Measurements from ENCODE around the gene NPC1. TPM values are rescaled to one million over a fixed set of nuclear protein-coding genes. Genes with fewer than 3 reads are reported as not detected.

NPC1 gene
- total RNA-seq, 2 donors from 2014 or later: 29.9 to 32.3 TPM

GRCh38 chr18:23499291-23499781 is 87.0 kb downstream of the NPC1 start:
- Histone ChIP-seq H3K4me3 (no peak overlapping the region), H3K27ac (no peak overlapping the region)
- intact Hi-C loops (cut with DNase I): no loop called here

GRCh38 chr18:23498877-23499276 is 87.4 kb downstream of the NPC1 start:
- H3K36me3 ChIP-seq: no peaks in the 10 kb centered on the region
- peak; percentile 70 for DNase-seq
- no peaks in the 10 kb centered on the region for H3K27me3 ChIP-seq
- TF ChIP-seq CTCF (IDR thresholded peaks at IDR 0.05): peak; percentile 76
- no peak overlapping the region for H3K4me3 ChIP-seq
- intact Hi-C loops (cut with DNase I): no loop called here
- no peaks in the 10 kb centered on the region for H3K4me1 ChIP-seq
- no peak overlapping the region for H3K9ac ChIP-seq (ENCODE audit: low read depth in 2 of 2, low read length in 2 of 2)
- no peak overlapping the region for H3K27ac ChIP-seq
- H3K9me3 ChIP-seq: no peaks in the 10 kb centered on the region

More at GRCh38 chr18:23499291-23499781, 87.0 kb downstream of the NPC1 start:
- DNase-seq: no peak
- TF ChIP-seq CTCF (IDR thresholded peaks at IDR 0.05): no peak
- H3K9ac ChIP-seq (ENCODE audit: low read depth in 2 of 2, low read length in 2 of 2): no peak overlapping the region
- H3K4me1 ChIP-seq: no peaks in the 10 kb centered on the region
- H3K27me3 ChIP-seq: no peaks in the 10 kb centered on the region
- no peaks in the 10 kb centered on the region for H3K36me3 ChIP-seq
- no peaks in the 10 kb centered on the region for H3K9me3 ChIP-seq

GRCh38 chr18:23498117-23498516 is 88.2 kb downstream of the NPC1 start:
- no peak overlapping the region for H3K27ac ChIP-seq

GRCh38 chr18:23495723-23496440 is 90.4 kb downstream of the NPC1 start:
- peak; percentile 54 for DNase-seq
- Histone ChIP-seq H3K4me3 (no peak overlapping the region), H3K4me1 (no peaks in the 10 kb centered on the region), H3K9me3 (no peaks in the 10 kb centered on the region), H3K36me3 (no peaks in the 10 kb centered on the region), H3K27ac (peak overlapping the region; percentile 27), H3K27me3 (no peaks in the 10 kb centered on the region), H3K9ac (ENCODE audit: low read depth in 2 of 2, low read length in 2 of 2) (no peak overlapping the region)
- no peak for TF ChIP-seq CTCF (IDR thresholded peaks at IDR 0.05)
- intact Hi-C loops (cut with DNase I): no loop called here

More at GRCh38 chr18:23498117-23498516, 88.2 kb downstream of the NPC1 start:
- Histone ChIP-seq H3K4me3 (no peak overlapping the region), H3K4me1 (no peaks in the 10 kb centered on the region), H3K36me3 (no peaks in the 10 kb centered on the region), H3K9ac (ENCODE audit: low read depth in 2 of 2, low read length in 2 of 2) (no peak overlapping the region), H3K27me3 (no peaks in the 10 kb centered on the region), H3K9me3 (no peaks in the 10 kb centered on the region)
- TF ChIP-seq CTCF (IDR thresholded peaks at IDR 0.05): no peak
- intact Hi-C loops (cut with DNase I): no loop called here
- DNase-seq: no peak

GRCh38 chr18:23494992-23495391 is 91.3 kb downstream of the NPC1 start:
- DNase-seq: peak; percentile 29
- Histone ChIP-seq H3K27me3 (no peaks in the 10 kb centered on the region), H3K36me3 (no peaks in the 10 kb centered on the region), H3K27ac (no peak overlapping the region), H3K4me1 (no peaks in the 10 kb centered on the region), H3K4me3 (no peak overlapping the region), H3K9ac (ENCODE audit: low read depth in 2 of 2, low read length in 2 of 2) (no peak overlapping the region), H3K9me3 (no peaks in the 10 kb centered on the region)
- TF ChIP-seq CTCF (IDR thresholded peaks at IDR 0.05): no peak
- intact Hi-C loops (cut with DNase I): no loop called here

Measured in colonic mucosa (tissue), 4 donors.